C4-2B (cell line): ENCODE data around the gene SLC6A6.

Source experiments
- CTCF ChIP-seq: fragments of 450-650 bp; conservative IDR thresholded peaks from 2 replicates; pipeline ENCODE4 v1.5.1; 2017; ENCODE audit warnings: mild to moderate bottlenecking
- ZFX ChIP-seq: fragments of 450-650 bp; IDR thresholded peaks from 2 replicates; pipeline ENCODE4 v1.6.1; 2017

- TF ChIP-seq CTCF = no peak
- no peak for TF ChIP-seq ZFX
Measured at GRCh38 chr3:14474363-14475081, 72.1 kb downstream of the SLC6A6 start.
